Gastroesophageal sphincter (tissue), 4 donors: ENCODE results near the gene ACAA2. TPM values are rescaled to one million over a fixed set of nuclear protein-coding genes. Genes with fewer than 3 reads are reported as not detected.

ENCODE experiments used
- ATAC-seq: fragments of 150-250 bp; one replicate; pipeline ENCODE4 v1.9.1; 2016; ENCODE audit warnings: mild to moderate bottlenecking, moderate library complexity
- H3K27ac ChIP-seq, 4 donors: fragments of 200-600 bp; sonication (generic) in 3 of 4; 1 replicate in 3 of 4; 2 replicates in 1 of 4; pipeline ENCODE4 v1.5.1; 2016 to 2019
- H3K27me3 ChIP-seq: fragments of 200-600 bp; sonication (generic); one replicate; pipeline ENCODE4 v1.5.1; 2019
- H3K36me3 ChIP-seq, 2 donors: fragments of 200-600 bp; sonication (generic); one replicate each; pipeline ENCODE4 v1.5.1; 2019; ENCODE audit warnings: control low read depth in 1 of 2
- H3K4me1 ChIP-seq, 3 donors: fragments of 200-600 bp; sonication (generic); 1 replicate in 2 of 3; 2 replicates in 1 of 3; pipeline ENCODE4 v1.5.1; 2016 to 2019; ENCODE audit warnings: control low read depth in 2 of 3
- H3K4me3 ChIP-seq, 2 donors: fragments of 200-600 bp; sonication (generic); one replicate each; pipeline ENCODE4 v1.5.1; 2019; ENCODE audit warnings: mild to moderate bottlenecking in 1 of 2, moderate library complexity in 1 of 2
- H3K9me3 ChIP-seq, 3 donors: fragments of 200-600 bp; sonication (generic); one replicate each; pipeline ENCODE4 v1.5.1; 2017 to 2019; ENCODE audit warnings: control low read depth in 2 of 3
- CTCF ChIP-seq, 4 experiments: fragments of 200-600 bp in 2 of 4; fragments of 450-650 bp in 2 of 4; sonication (generic) in 1 of 4; IDR thresholded peaks; one replicate each; pipeline ENCODE4 v1.5.1; 2017 to 2019; ENCODE audit warnings: antibody characterized with exemption in 4 of 4, mild to moderate bottlenecking in 2 of 4, moderate library complexity in 2 of 4
- EP300 ChIP-seq: sonication (generic); formaldehyde crosslinking; IDR thresholded peaks from one replicate; pipeline ENCODE4 v1.6.1; 2017; ENCODE audit warnings: antibody characterized with exemption, mild to moderate bottlenecking
- POLR2A ChIP-seq, 2 donors: fragments of 450-650 bp; IDR thresholded peaks; one replicate each; pipeline ENCODE4 v1.6.1; 2017; ENCODE audit warnings: antibody characterized with exemption in 2 of 2, mild to moderate bottlenecking in 2 of 2, moderate library complexity in 1 of 2
- POLR2AphosphoS5 ChIP-seq: sonication (generic); formaldehyde crosslinking; IDR thresholded peaks from one replicate; pipeline ENCODE4 v1.6.1; 2017; ENCODE audit warnings: antibody characterized with exemption
- WGBS, 2 donors: methylation state at CpG; one replicate each; pipeline ENCODE4 v1.1.5; 2018; ENCODE audit warnings: low coverage in 1 of 2; 5-methylcytosine and 5-hydroxymethylcytosine counted together
- total RNA-seq, 4 donors: library from RNA; depleted of rRNA; stranded (reverse); fragments of >200 nt; gene quantifications; one replicate each; pipeline ENCODE4 v1.1.0, GENCODE V29; 2016

Gene ACAA2
- total RNA-seq, 4 donors from 2014 or later: 62.3 to 92.3 (median 81.9) TPM

GRCh38 chr18:49858309-49859020, 45.1 kb upstream of the ACAA2 start:
- H3K9me3 ChIP-seq: no peaks in the 10 kb centered on the region
- TF ChIP-seq EP300 (no peak), CTCF (IDR thresholded peaks at IDR 0.05) (peak in 3 of 4 experiments; percentile 79 to 87 (median 82))
- H3K27me3 ChIP-seq: no peaks in the 10 kb centered on the region
- H3K36me3 ChIP-seq: no peaks in the 10 kb centered on the region
- no peak overlapping the region for H3K27ac ChIP-seq
- ATAC-seq: peak; percentile 57
- no peak overlapping the region for H3K4me3 ChIP-seq
- no peaks in the 10 kb centered on the region for H3K4me1 ChIP-seq
- 0% methylated on average over 1 to 2 of the region's 11 CpGs for WGBS, 2 donors

GRCh38 chr18:49857708-49858107, 44.4 kb upstream of the ACAA2 start:
- ATAC-seq: no peak
- Histone ChIP-seq H3K4me3 (no peak overlapping the region), H3K4me1 (no peaks in the 10 kb centered on the region), H3K27me3 (peaks cover 5% of the 10 kb centered on the region), H3K36me3 (no peaks in the 10 kb centered on the region), H3K9me3 (no peaks in the 10 kb centered on the region), H3K27ac (no peak overlapping the region)
- no peak for TF ChIP-seq POLR2A (IDR thresholded peaks at IDR 0.05)
- no peak for TF ChIP-seq CTCF (IDR thresholded peaks at IDR 0.05)
- TF ChIP-seq POLR2AphosphoS5: no peak
- TF ChIP-seq EP300: no peak
- 60 to 75% methylated on average over 1 to 2 of the region's 3 CpGs for WGBS, 2 donors

- H3K9me3 ChIP-seq: no peaks in the 10 kb centered on the region
- ATAC-seq: no peak
- TF ChIP-seq EP300 (no peak), POLR2AphosphoS5 (no peak), CTCF (IDR thresholded peaks at IDR 0.05) (no peak), POLR2A (IDR thresholded peaks at IDR 0.05) (no peak)
- peaks cover 17% of the 10 kb centered on the region for H3K27me3 ChIP-seq
- H3K36me3 ChIP-seq: no peaks in the 10 kb centered on the region
- H3K4me3 ChIP-seq: no peak overlapping the region
- no peak overlapping the region for H3K27ac ChIP-seq
- H3K4me1 ChIP-seq: no peaks in the 10 kb centered on the region
- WGBS, 2 donors: 68% methylated on average over 4 of the region's 6 CpGs; no CpG with 5 or more reads in 1 of the 2 donors
Measured at GRCh38 chr18:49856496-49856895, 43.2 kb upstream of the ACAA2 start.

- 100% methylated on average over 2 of the region's 7 CpGs; no CpG with 5 or more reads in 1 of the 2 donors for WGBS, 2 donors
- TF ChIP-seq EP300: no peak
- no peak for TF ChIP-seq CTCF (IDR thresholded peaks at IDR 0.05)
- TF ChIP-seq POLR2AphosphoS5: no peak
- no peak for TF ChIP-seq POLR2A (IDR thresholded peaks at IDR 0.05)
Measured at GRCh38 chr18:49855711-49856415, 42.5 kb upstream of the ACAA2 start.

GRCh38 chr18:49854681-49855080, 41.3 kb upstream of the ACAA2 start:
- ATAC-seq: no peak
- H3K27ac ChIP-seq: no peak overlapping the region
- H3K4me1 ChIP-seq: peaks cover 0 to 3% (median 2%) of the 10 kb centered on the region in 3 donors
- no peaks in the 10 kb centered on the region for H3K9me3 ChIP-seq
- H3K4me3 ChIP-seq: no peak overlapping the region
- H3K27me3 ChIP-seq: peaks cover 32% of the 10 kb centered on the region
- no peaks in the 10 kb centered on the region for H3K36me3 ChIP-seq
- 81 to 88% methylated on average over 3 of the region's 3 CpGs for WGBS, 2 donors
- TF ChIP-seq EP300 (no peak), POLR2A (IDR thresholded peaks at IDR 0.05) (no peak), POLR2AphosphoS5 (no peak), CTCF (IDR thresholded peaks at IDR 0.05) (no peak)

More at GRCh38 chr18:49855711-49856415, 42.5 kb upstream of the ACAA2 start:
- Histone ChIP-seq H3K4me1 (no peaks in the 10 kb centered on the region), H3K4me3 (no peak overlapping the region), H3K27ac (no peak overlapping the region), H3K27me3 (peaks cover 20% of the 10 kb centered on the region), H3K36me3 (no peaks in the 10 kb centered on the region), H3K9me3 (no peaks in the 10 kb centered on the region)
- ATAC-seq: no peak
